ENCODE results near the gene CD248.

DNA sequence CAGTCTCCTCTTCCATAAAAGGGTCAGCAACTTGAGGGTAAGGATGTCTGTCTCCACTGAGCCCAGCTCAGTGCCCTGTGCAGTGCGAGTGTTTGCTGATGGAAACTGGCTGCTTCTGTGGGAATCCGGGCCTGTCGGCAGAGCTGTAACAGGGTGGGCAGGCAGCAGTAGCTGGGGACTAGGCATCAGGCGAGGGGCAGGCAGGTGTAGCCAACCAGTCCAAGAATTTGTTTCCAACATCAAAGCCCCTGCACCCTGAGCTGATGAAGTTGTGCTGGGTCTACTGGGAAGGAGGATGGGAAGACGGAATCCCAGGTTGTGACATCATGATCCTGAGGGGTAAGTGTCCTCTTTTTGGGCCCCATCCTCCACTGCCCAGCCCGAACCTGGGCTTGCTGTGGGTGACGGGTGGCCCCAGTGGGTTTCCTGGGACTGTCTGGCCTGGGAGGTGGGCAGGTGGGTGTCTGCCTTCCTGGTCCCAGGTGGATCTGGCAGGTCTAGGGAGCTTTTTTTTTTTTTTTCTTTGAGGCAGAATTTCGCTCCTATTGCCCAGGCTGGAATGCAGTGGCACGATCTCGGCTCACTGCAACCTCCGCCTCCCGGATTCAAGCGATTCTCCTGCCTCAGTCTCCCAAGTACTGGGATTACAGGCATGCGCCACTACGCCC, 43.7 kb upstream of the CD248 start:
- TF ChIP-seq CTCF (IDR thresholded peaks at IDR 0.05; ENCODE audit: insufficient read depth, low read length, poor library complexity, severe bottlenecking), result no peak
- TF ChIP-seq EZH2phosphoT487 (conservative IDR thresholded peaks at IDR 0.05; ENCODE audit: low read length), result no peak
